ENCODE data around the gene ANGPTL2. TPM values are rescaled to one million over a fixed set of nuclear protein-coding genes. Genes with fewer than 3 reads are reported as not detected.

ANGPTL2 gene
- total RNA-seq, 4 donors from 2014 or later = 78.4 to 95.0 (median 87.3) TPM

- TF ChIP-seq, protein P1, sequence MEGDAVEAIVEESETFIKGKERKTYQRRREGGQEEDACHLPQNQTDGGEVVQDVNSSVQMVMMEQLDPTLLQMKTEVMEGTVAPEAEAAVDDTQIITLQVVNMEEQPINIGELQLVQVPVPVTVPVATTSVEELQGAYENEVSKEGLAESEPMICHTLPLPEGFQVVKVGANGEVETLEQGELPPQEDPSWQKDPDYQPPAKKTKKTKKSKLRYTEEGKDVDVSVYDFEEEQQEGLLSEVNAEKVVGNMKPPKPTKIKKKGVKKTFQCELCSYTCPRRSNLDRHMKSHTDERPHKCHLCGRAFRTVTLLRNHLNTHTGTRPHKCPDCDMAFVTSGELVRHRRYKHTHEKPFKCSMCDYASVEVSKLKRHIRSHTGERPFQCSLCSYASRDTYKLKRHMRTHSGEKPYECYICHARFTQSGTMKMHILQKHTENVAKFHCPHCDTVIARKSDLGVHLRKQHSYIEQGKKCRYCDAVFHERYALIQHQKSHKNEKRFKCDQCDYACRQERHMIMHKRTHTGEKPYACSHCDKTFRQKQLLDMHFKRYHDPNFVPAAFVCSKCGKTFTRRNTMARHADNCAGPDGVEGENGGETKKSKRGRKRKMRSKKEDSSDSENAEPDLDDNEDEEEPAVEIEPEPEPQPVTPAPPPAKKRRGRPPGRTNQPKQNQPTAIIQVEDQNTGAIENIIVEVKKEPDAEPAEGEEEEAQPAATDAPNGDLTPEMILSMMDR (IDR thresholded peaks at IDR 0.05; ENCODE audit: low read depth) = no peak
Observed at GRCh38 chr9:127137640-127138360, 15.4 kb upstream of the ANGPTL2 start.

DNA sequence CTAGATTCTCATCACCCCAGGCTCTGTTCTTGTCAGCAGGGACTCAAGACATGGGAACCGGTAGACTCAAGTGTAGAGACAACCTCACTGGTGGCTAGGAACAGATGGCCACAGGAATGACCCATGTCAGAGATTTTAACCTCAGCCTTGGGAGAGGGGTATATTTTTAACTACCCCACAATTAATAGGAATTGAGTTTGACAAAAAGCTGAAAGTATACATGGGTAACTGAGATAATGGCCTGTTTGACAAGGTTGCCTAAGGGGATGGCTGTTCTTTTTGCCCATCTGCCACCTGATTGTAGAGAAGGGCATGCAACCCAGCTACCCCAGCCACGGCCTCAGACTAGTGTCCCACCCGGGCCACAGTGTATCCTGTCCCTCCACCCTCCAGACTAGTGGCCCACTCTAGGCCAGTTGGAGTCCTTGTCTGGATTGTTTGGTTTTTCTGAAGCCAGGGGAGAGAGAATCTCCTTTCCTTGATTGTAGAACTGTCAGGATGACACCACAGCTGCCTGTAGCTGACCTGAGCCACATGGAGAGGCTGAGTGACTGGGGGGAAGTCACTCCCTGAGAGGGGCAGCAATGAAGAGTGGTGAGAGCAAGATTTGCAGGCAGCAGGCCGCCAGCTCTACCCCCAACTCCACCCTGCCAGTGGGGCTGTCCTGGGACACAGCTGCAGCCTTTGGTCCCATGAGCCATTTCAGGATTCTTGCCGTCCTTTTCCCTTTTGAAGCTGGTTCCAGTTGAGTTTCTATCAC lies 14.6 kb upstream of the ANGPTL2 start:
- TF ChIP-seq, protein P1 (IDR thresholded peaks at IDR 0.05; ENCODE audit: low read depth) = no peak

DNA sequence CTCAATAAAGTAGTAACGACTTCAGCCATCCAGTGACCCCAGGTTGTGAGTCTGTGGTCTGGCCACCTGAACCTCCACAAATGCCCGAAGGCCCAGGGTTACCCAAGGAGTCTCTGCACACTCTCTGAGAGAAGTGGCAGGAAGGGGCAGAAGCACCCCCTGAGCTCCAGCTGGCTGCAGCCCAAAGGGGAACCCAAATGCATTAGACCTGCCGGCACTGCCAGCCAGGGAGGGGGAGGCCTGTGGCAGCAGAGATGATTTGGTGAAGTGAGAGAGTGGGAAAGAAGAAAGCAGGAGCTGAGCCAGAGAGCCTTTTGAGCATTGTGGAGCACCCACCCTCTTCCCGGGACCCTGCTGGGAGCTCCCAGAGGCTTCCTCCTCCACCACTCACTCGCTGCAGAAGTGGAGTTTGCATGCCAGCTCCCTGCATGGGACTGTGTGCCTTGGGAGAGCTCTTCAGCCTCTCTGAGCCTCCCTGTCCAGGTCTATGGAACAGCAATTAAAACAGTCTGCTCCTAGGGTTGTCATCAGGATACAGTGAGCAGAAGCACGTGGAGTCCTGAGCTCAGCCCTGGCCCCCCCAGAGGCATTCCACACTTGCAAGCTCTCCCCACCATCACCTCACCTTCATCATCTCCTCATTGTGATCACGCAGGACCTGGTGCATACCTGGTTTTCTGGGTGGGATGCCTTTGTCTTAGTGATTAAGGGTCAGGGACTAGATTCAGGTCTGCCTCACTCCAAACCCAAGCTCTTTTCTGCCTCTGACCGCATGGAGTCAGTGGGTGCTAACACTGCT lies 13.8 kb upstream of the ANGPTL2 start:
- TF ChIP-seq, protein P1 (IDR thresholded peaks at IDR 0.05; ENCODE audit: low read depth) = no peak

DNA sequence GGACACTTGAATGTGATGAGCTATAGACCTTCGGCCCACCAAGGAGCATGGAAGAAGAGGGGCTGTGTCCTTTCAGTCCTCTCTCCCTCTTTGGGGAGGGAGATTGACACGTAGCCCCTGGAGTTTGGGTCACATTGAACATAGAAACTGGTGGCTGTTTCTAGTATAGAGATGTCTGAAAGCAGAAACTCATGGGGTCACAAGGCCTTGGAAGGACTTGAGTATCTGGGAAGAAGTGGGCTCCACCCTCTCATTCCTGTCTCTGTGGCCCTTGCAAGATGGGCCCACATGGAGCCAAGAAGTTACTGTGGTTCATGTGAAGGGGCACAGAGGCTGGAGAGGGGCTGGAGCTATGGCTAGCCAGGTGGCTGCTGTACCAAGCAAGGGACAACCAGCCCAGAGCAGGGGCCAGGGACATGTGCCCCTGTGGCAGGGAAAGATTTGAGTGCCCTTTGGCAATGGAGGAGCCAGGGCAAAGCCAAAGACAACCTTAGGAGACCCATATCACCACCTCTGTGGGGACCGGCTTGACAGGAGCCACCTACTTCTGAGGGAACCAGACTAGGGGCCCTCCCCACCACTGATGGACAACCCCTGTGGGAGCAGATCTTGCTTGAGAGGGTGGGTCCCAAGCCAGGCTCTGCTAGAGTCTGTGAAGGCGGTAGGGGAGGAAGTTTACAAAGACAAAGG lies 12.8 kb upstream of the ANGPTL2 start:
- TF ChIP-seq, protein P1 (IDR thresholded peaks at IDR 0.05; ENCODE audit: low read depth) = no peak

DNA sequence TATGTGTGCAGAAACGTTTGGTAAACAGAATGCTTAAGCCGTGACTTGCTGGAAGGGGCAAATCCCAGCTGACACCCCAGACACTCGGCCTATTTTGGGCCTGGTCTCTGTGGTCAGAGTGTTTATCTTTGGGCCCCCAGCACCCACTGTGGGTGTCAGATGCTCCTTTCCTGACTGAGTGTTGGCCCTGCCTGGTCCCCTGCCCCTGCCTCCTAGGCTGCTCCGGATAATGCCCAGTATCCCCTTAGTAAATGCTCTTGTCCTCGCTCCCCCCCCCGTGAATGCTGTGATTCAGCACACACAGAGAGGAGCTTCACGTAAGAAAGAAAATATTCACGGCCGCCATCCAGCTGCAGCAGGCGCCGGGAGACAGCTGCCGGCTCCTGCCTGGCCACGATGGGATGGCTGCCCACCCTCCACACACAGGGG lies 11.3 kb upstream of the ANGPTL2 start:
- TF ChIP-seq, protein P1 (IDR thresholded peaks at IDR 0.05; ENCODE audit: low read depth) = no peak

- TF ChIP-seq, protein P1 (IDR thresholded peaks at IDR 0.05; ENCODE audit: low read depth) = no peak
Observed at GRCh38 chr9:127132921-127133647, 10.6 kb upstream of the ANGPTL2 start.

All from subcutaneous adipose tissue (tissue), 4 donors.